ENCODE measurements around the gene HBQ1.
"Not testable (repeated sequence)": the region's sequence is repeated elsewhere in the genome, so short reads cannot be mapped to it uniquely, and the experiment has no call there.

The HBQ1 gene

GRCh38 chr16:176477-177382 is 3.5 kb upstream of the HBQ1 start, which contains the start of gene HBA1:
Gene HBA1, plus strand, starts transcription at chr16:176680. Its CDS starts 37 bp downstream, at chr16:176717.
- not testable (repeated sequence) for DNase-seq

- DNase-seq: no peak
Measured at GRCh38 chr16:177394-177822, 2.9 kb upstream of the HBQ1 start.

GRCh38 chr16:177981-178667 is 2.1 kb upstream of the HBQ1 start:
- DNase-seq: no peak

GRCh38 chr16:178668-179015 is 1.6 kb upstream of the HBQ1 start:
- DNase-seq: no peak

- DNase-seq: no peak
Measured at GRCh38 chr16:179211-180092, 807 bp upstream of the HBQ1 start.

GRCh38 chr16:180681-181564 is 664 bp downstream of the HBQ1 start:
- peak; percentile 85 for DNase-seq

GRCh38 chr16:181565-182021 is 1.3 kb downstream of the HBQ1 start:
- DNase-seq: no peak

- no peak for DNase-seq
Measured at GRCh38 chr16:183005-183404, 2.7 kb downstream of the HBQ1 start.

- no peak for DNase-seq
Measured at GRCh38 chr16:185213-185612, 5.0 kb downstream of the HBQ1 start.

- DNase-seq: no peak
Measured at GRCh38 chr16:185691-186090, 5.4 kb downstream of the HBQ1 start.

GRCh38 chr16:187330-187729 is 7.1 kb downstream of the HBQ1 start:
- DNase-seq: no peak

- DNase-seq: no peak
Measured at GRCh38 chr16:188674-189073, 8.4 kb downstream of the HBQ1 start.

GRCh38 chr16:189604-190186 is 9.4 kb downstream of the HBQ1 start:
- no peak for DNase-seq

- no peak for DNase-seq
Measured at GRCh38 chr16:191831-192230, 11.6 kb downstream of the HBQ1 start.

- DNase-seq: no peak
Measured at GRCh38 chr16:192686-193085, 12.4 kb downstream of the HBQ1 start.

GRCh38 chr16:193441-193840 is 13.2 kb downstream of the HBQ1 start:
- no peak for DNase-seq

GRCh38 chr16:194516-194915 is 14.3 kb downstream of the HBQ1 start:
- DNase-seq: no peak

GRCh38 chr16:200388-200787 is 20.1 kb downstream of the HBQ1 start:
- DNase-seq: peak; percentile 22

GRCh38 chr16:203246-203645 is 23.0 kb downstream of the HBQ1 start:
- no peak for DNase-seq

- DNase-seq: not testable (repeated sequence)
Measured at GRCh38 chr16:204046-204445, 23.8 kb downstream of the HBQ1 start.

GRCh38 chr16:209359-209758 is 29.1 kb downstream of the HBQ1 start:
- not testable (repeated sequence) for DNase-seq
